Amniotic epithelial cell (primary cell): ENCODE results near the gene RFX3.

Experiments
- DNase-seq: peaks from one replicate; pipeline ENCODE4 v3.0.0-alpha.2; 2010; ENCODE audit warnings: low read depth

RFX3 gene

DNA sequence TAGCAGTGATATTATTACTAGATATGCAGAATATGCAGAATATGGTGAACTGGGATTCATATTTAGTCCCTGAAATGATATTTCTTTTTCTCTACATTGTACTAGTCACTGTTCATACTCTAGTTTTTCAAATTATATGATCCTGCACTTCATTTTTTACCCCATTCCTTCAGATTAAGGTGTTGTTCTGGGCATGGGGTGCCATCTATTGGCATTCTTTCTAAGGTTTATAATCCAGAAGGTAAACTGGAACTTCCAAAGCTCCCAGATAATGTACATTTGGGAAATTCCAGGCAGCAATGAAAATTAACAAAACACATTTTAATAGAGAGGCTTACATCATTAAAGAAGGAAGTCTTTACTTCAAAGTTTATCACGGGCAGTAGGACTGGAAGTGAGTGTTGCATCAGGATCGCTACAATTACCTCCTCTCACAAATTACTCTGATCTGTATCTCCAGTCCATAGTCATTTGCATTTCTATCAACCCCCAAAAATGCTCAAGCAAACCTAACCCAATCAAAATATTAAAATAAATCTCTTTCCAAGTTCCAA lies 12.5 kb downstream of the RFX3 start:
- no peak for DNase-seq

DNA sequence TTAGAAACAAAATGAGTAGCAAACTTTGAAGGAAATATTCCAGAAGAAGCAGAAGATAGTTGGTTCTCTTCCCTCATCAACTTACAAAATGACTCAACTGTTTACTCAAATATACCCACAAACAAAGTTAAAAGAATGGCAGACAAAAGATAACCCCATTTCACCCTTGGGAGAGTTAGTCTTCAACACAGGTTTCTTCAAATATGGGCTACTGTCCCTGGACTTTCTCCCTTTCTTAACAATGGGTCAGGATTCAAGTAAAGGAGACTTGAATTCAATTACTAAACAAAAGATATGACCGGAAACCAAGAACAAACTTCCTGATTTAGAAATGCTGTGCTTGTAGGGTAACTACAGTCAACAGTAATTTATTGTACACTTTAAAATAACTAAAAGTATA lies 14.2 kb downstream of the RFX3 start:
- peak; percentile 13 for DNase-seq

DNA sequence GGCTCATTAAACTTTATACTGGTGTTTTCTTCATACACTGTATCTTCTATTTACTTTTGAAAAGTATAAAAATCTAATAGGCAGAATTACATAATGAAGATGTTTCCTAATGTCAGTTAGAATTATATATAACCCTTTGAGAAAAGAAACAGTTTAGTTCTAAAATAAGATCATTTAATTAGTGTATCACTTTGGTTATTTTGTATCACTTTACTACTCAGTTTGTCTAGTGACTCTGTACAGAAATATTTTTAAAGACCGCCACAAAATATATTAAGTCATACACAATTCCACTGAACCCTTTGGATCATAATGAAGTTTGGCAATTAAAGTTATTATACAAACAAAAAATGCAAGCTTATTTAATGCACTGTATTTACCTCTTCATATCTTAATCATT lies 15.0 kb downstream of the RFX3 start:
- no peak for DNase-seq

DNA sequence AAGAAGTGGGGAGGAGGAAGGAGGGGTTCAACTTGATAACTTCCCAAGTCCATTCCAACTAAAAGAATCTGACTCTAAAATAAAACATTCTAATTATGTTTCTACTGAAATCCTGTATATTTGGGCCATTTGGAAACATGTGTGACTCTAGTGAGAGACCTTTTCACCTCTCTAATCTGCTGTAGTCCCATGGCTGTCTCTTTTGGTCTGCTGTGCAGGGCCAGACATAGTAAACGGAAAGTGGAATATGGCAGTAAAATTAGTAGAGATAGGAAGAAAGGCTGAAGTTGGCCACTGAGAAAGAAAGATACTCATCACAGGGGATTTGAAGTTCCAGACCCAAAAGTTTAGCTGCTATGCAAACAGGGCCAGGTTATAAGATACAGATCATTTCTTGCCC lies 15.9 kb downstream of the RFX3 start:
- DNase-seq, result no peak

DNA sequence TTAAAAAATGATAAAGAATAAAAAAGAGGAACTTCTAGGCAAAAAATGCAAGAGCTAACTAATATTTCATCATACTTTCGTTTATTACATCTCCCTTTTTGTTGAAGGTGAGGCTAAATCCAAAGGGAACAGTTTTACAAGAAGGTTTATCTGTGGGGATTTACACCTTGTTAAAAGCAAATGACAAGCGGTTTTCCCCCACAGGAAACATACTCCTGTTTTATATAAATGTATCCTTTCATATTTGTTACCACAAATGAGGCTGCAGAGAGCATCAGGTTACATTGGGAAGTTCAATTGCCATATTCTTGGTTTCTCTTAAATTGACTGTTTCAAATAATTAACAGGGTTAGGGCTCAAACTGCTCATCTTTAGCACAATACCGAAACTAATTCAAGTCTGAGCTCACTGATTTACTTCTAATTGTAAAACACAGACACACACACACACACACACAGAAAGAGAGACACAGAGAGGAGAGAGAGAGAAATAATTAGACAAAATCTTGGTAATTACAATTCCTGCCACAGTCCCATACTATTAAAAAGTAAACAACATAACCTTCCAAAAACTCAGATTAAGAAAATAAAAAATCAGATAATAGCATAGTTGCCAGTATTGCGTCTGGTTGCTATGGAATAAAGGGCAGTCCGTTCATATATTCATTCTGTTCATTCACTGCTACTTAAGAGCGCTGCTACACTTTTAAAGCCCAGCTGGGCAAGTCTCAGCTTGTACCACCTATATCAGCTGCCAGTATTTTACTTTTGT lies 17.1 kb downstream of the RFX3 start:
- no peak for DNase-seq

DNA sequence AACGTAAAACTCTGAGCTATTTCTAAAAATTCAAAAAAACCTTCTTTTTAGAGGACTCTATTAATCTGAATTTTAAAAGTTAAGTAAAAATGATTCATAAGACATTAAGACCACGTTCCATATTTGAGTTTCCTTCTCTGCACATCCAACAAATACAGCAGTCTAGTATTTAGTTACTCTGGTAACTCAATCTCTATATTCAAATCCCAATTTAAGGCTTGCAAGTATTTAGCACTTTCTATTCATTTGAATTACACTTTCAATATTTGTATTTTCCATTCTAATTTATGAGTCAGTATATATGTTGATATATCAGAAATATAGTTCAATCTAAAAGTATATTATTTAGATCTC lies 17.7 kb downstream of the RFX3 start:
- no peak for DNase-seq

DNA sequence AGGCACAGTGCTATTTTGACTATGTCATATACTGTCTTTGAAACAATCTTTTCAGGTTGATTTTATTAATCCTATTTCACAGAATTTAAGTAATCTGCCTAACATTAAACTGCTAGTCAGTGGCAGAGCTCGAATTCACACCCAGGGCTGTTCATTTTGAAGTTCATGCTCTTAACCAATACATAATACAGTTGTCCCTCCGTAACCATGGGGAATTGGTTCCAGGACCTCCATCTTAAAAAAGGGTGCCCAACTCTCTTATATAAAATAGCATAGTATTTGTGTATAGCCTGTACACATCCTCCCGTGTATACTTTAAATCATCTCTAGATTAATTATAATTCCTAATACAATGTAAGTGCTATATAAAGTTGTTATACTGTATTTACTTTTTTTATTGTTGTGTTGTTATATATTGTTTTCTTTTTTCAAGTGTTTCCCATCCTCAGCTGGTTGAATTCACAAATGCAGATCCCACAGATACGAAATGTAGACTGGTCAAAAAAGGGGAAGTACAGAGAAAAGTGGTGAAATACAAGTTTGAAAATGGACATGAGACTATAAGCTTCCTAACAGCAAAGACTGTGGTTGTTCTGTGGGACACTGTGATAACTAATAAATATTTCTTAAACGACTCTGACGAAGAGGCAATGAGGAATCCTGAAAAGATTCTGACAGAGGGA lies 18.3 kb downstream of the RFX3 start:
- no peak for DNase-seq

DNA sequence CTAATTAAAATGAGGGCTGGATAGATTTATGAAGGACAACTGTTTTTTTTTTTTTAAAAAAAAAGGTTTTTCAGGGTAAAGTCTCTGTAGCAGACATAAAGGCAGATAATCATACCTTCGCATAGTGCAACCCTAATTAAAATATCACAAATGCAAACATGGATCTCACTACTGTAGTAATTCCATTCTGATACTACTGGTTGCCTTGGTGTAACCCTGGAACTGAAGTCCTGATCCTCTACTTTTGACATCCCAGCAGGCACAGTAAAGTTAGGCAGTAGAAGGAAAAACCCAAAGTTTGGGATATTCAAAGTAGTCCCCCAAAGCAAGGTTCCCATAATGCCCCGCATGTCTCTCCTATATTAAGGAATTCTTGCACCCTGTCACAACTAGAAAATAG lies 19.6 kb downstream of the RFX3 start:
- DNase-seq, result no peak

DNA sequence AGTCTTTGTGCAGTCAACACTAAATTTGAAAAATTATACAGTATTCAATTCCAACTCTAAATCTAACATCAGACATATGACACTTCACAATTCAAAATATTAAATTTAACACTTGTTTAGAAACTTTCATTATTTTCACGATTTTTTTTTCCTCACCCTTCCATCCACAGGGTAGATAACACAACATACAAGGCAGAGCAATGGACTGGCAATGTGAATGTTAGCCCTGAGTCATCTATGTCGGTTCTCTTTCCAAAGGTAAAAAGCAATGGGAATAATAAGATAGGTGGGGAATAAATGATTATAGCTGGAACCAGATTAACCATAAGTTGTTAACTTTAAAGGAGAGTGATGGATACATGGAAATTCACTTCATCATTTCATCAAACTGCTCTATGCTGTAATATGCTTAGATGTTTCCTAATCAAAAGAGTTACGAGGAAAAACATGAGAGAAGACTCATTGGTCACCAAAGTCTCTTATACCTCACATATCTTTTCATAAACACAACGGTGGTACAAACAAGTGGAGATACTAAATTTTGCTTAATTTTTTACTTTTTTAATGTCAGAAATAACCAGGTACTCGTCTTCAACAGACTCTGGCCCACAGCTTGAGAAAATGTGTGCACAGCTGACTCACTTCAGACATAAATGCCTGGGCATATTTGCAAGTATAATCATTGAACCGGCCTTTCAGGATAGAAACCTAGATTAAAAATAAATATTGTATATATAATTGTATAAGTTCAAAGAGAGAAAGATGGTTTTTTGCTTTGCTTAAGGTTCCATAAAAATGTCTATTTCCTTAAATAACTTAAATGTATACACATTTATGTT lies 23.0 kb downstream of the RFX3 start:
- no peak for DNase-seq

DNA sequence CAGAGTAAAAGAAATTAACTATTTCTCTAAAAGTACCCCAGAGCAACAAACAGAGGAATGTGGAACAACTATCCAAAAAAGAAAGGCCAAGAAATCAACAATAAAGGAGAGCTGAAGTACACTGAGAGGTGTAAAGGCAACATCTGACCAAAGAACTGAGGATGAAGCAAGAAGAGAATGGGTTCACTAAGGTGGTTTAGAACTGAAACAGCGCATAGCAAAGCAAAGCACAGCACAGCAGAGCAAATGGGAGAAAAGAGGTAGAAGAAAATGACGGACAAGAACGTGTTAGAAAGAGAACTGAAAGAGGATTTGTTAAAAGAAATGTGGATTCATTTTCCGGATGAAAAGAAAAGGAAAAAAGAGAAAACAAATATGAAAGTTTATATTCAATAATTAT lies 25.8 kb downstream of the RFX3 start:
- no peak for DNase-seq

DNA sequence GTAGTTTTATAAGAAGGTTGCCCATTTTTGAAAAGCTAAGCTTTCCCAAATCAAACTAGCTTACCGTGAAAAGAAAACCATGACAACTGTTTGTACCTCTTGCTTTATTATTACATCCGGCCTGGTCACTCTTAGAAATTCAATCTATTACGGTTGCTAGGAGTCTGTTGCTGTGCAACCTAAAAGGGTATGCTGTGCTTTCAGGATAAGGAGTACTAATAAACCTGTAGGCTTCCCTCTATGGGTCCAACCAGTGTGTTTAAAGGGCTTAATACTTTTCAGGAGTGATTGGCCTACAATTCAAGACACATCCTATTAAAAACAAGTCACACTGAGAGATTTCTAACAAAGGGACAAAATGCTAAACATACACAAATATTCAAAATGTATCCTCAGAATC lies 27.1 kb downstream of the RFX3 start:
- DNase-seq, result no peak

DNA sequence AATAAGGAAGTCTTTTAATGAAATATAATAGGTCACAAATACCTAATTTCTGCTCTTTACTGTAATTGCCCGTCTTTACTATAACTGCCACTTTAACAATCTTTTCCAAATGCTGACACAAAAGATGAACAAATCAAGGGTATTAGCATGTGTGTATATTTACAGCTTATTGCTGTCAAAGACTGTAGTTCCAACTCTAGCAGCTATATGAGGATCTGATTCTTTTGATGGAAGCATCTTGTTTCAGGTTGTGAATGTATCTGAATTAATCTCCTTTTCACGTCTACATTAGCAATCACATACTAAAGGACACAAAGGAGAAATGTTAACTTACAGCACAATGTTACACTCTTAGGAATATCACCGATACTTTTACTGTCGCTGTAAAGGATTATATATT lies 27.9 kb downstream of the RFX3 start:
- DNase-seq, result no peak

DNA sequence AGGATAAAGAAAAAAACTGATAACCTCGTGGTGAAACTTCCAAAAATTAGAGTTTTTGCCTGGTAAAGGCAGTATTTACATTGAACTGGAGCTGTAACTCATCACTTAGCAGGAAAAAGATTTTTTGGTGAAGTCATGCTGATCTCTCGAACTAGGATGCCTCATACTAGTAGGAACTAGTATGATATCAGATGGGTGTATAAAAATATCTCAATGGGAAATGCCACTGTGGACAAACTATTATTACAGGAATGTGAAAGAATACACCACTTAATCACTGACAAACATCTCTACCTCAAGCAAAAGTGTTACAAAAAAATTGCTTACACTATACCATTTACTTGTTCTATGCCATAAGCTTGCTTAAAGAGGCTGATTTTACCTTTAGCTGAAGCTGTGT lies 28.4 kb downstream of the RFX3 start:
- DNase-seq, result peak; percentile 43

DNA sequence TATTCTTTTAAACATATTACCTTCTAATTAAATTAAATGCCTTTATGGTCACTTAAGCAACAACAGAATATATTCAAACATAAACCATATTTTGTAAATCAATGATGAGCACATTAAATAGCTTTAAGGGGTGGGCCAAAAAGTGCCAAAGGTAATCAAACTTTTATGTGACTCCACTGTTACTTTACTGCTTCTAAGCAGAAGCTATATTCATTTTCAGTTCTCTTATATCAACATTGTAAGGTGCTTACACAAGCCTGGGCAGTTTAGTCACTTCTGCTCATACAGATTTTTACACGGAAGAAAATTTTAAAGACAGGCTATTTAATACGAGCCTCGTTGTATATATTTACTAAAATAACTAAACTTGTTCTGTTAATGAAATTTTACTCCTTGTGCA lies 29.9 kb downstream of the RFX3 start:
- no peak for DNase-seq

DNA sequence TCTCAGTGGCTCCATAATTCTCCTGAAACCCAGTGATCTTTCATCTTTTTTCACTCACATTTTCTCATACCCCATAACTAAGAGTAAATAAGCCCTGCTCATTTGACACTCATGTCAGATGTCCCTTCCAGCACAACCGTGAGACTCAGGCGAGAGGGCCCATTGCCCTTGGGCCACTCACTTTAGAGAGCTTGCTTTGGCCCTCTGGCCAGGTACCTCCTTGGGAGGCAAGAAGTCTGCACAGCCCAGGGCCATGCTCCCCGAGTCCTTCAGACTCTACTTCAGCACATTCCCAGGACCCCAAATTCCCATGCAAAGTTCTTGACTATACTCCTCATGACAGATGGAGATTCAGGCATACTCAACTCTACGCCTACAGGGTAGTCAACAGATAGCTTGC lies 33.6 kb downstream of the RFX3 start:
- DNase-seq, result no peak

DNA sequence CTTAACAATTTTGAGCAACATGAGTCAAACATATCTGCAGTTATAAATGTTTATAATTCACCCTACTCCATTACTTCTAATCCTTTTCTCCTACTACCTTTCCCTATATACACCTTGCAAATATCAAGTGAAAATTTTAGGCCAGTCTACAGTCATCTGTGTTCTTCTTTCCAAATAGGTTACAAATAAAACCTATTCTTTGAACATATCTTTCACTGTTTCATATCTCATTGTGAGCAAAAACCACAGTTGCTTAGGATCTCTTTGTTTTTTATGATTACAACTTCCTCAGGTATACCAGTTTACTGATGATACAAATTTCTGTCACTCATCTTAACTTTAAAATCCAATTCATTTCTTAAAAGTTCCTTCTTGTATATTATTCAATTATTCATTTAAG lies 34.4 kb downstream of the RFX3 start:
- no peak for DNase-seq

DNA sequence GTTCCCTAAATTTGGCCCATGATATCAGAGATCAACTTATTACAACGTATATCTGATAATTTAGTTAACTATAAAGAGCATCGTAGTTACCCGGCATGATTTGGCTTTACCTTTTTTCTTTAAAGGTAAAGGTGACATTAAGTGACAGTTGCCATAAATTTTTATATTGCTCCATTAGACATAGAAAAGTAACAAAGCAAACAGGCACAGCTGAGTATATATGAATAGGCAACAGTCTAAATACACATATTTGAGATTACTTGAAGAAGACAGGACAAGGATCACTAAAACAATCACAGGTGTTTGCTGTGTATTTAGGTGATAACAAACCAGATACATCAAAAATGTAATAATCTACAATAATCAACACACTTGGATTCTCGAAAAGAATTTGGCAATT lies 34.8 kb downstream of the RFX3 start:
- no peak for DNase-seq

DNA sequence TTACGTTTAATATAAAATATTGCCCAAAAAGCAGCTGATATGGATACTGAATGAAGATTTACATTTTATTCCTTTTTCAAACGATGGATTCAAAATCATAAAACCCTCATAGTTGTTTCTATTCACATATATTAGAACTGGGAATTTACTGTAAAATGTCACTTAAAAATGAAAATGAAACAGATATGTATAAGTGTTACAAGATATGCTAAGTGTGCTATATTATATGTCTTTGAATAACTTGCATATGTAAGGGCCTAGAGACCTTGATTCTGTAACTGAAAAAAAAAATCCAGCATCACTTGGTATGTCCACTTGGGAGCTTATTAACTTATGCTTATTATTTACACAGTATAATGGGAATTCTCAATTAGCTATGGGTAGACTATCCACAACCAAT lies 43.2 kb downstream of the RFX3 start:
- DNase-seq, result no peak

DNA sequence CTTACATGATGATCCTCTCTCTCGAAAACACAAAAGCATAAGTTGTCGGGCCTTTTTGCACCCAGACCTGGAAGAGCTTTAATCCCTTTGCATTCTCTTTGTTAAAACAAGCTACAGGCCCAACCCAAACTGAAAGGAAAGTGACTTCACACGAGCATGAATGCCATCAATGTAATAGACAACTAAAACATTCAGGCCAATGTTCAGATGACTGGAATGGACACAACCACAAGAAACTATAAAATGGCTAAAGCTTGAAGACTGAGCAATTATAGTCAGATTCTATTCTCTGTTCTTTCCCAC lies 45.5 kb downstream of the RFX3 start:
- DNase-seq, result no peak

DNA sequence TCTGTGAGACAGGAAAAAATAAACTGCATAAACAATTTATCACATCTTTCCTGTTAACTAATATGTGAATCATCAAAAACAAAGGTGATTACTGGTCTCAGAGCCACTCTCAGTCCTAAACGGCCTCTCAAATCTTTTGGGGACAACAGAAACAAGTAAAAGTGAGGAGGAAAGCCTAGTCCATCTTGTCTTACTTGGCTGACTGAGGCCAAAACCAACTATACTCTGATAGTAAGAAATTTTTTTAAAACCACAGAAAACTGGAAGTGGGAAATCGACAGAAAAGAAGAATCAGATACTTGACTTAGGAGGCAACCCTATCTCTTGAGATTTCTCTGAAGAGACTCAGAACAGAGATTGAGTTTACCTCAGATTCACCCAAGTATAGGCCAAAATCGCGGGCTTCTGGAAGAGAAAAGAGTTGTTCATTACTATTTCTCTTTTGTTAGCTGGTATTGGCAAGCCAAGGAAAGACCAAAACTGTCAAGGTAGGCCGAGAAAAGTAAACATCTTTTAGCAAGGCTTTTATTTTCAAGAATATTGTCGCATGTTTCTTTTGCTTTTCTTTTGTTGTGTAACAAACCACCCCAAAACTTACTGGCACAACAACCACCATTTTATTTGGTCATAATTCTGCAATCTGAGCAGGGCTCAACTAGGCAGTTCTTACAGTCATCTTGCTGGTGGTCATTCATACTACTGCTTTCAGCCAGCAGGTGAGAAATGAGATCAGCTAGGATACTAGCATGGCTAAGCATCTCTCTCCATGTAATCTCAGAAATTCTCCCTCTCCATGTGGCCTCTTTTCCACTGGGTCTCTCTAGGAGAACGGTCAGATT lies 46.1 kb downstream of the RFX3 start:
- no peak for DNase-seq

DNA sequence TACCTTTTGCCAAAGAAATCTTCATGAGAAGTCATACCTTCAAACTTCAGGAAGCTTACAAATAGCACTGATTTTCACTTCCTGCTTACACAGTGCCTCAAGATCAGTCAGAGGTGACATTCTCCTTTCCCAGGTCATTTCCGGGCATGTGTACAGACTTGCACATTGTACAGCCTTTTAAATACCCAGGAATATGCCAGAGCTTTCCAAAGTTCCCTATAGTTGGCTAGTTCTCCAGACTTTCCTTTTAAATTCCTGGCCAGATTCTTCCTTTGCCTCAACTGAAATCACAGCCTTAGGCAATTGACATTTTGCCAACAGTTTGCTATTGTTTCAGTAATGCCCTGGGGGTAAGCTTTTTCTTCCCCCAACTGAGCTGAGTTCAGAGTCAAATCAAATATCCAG lies 47.2 kb downstream of the RFX3 start:
- DNase-seq, result no peak

DNA sequence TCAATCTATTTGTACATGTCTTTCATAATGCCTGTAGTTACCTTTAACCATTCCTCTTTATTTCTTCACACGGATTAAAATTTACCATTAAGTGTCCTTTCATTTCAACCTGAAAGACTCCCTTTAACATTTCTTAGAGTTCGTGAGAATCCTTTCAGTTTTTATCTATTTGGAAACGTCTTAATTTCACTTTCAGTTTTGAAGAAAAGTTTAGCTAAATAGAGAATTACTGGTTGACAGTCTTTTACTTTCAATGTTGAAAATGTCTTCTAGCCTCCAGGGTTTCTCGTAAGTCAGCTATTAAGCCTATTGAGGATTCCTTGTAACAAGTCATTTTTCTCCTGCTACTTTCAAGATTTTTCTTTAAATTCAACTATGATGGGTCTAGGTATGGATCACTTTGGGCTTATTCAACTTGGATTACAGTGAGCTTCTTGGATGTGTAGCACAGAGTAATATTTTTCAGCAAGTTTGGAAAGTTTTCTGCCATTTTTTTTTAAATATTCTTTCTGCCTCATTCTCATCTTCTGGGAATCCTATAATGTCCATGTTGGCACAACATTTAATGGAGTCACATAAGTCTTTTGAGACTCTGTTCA lies 48.5 kb downstream of the RFX3 start:
- no peak for DNase-seq
